Mucosa of descending colon (tissue), 3 donors: ENCODE measurements around the gene SLC16A4. TPM values are rescaled to one million over a fixed set of nuclear protein-coding genes. Genes with fewer than 3 reads are reported as not detected.
"Not testable (repeated sequence)": the region's sequence is repeated elsewhere in the genome, so short reads cannot be mapped to it uniquely, and the experiment has no call there.

Source experiments
- ATAC-seq: fragments of 200-7000 bp; cut with Tn5 transposase; one replicate; pipeline ENCODE4 v1.9.1; 2020; ENCODE audit warnings: mild to moderate bottlenecking, moderate library complexity
- DNase-seq, 3 donors: peaks; one replicate each; pipeline ENCODE4 v3.0.0-alpha.2; 2020
- H3K36me3 ChIP-seq: fragments of 200-600 bp; one replicate; pipeline ENCODE4 v1.8.0; 2021; ENCODE audit warnings: low read depth, mild to moderate bottlenecking
- H3K4me1 ChIP-seq: fragments of 200-600 bp; one replicate; pipeline ENCODE4 v1.8.0; 2021; ENCODE audit warnings: low read depth, mild to moderate bottlenecking
- H3K4me3 ChIP-seq: fragments of 200-600 bp; one replicate; pipeline ENCODE4 v1.8.0; 2021; ENCODE audit warnings: mild to moderate bottlenecking
- H3K9me3 ChIP-seq: fragments of 200-600 bp; one replicate; pipeline ENCODE4 v1.8.0; 2021; ENCODE audit warnings: mild to moderate bottlenecking
- intact Hi-C, 2 donors: fragments of 100-400 bp; cut with DNase I in 1 of 2; cut with micrococcal nuclease in 1 of 2; formaldehyde crosslinking; loops; one replicate each; pipeline versions ENCODE4 v1.11.0 to v1.11.1; 2022; cut with DNase I, micrococcal nuclease
- total RNA-seq, 3 donors: library from RNA; stranded (reverse); fragmentation: NEBNext Ultra II Directional in 2 of 3; extraction: Animal tissue kit (Norgen Biotek cat#: 25700) in 2 of 3; gene quantifications; one replicate each; pipeline versions ENCODE4 v1.2.1 to v1.2.4, GENCODE V29; 2021 to 2023
- TF ChIP-seq, protein P1 (sequence below): fragments of 200-600 bp; IDR thresholded peaks from one replicate; pipeline ENCODE4 v1.8.0; 2022; ENCODE audit warnings: antibody characterized with exemption, mild to moderate bottlenecking
- donor health status: DM: no; HTN: no; CAD: no; lungs with moderate emphysema.
- donor health status: DM: no; HTN: no; CAD: no.
- donor health status: DM: no; HTN: yes; CAD: no.

Gene SLC16A4
- total RNA-seq, 3 donors from 2014 or later = 0.67 to 4.4 (median 1.8) TPM

DNA sequence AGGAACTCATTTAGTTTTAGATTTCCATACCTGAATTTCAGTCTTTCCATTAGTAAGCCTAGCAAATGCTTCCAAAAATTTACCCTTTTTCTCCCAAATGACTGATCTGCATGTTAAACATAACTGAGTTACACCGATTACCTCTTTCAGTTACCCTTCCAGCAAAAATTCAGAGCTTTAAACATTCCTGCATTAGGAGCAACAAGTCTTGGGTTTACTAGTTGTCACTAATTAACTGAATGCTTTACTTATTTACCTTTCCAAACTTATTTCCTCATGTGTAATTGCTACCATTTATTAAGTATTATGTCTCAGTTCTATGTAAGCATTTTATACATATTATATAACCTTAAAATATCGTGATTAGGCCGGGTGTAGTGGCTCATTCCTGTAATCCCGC, 13.6 kb upstream of the SLC16A4 start:
- ATAC-seq (no peak), DNase-seq (no peak)
- peaks cover 20% of the 10 kb centered on the region for H3K36me3 ChIP-seq
- TF ChIP-seq, protein P1, sequence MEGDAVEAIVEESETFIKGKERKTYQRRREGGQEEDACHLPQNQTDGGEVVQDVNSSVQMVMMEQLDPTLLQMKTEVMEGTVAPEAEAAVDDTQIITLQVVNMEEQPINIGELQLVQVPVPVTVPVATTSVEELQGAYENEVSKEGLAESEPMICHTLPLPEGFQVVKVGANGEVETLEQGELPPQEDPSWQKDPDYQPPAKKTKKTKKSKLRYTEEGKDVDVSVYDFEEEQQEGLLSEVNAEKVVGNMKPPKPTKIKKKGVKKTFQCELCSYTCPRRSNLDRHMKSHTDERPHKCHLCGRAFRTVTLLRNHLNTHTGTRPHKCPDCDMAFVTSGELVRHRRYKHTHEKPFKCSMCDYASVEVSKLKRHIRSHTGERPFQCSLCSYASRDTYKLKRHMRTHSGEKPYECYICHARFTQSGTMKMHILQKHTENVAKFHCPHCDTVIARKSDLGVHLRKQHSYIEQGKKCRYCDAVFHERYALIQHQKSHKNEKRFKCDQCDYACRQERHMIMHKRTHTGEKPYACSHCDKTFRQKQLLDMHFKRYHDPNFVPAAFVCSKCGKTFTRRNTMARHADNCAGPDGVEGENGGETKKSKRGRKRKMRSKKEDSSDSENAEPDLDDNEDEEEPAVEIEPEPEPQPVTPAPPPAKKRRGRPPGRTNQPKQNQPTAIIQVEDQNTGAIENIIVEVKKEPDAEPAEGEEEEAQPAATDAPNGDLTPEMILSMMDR = no peak
- H3K4me1 ChIP-seq = peaks cover 19% of the 10 kb centered on the region
- H3K4me3 ChIP-seq = no peak overlapping the region
- intact Hi-C loops = no loop called here
- no peaks in the 10 kb centered on the region for H3K9me3 ChIP-seq

DNA sequence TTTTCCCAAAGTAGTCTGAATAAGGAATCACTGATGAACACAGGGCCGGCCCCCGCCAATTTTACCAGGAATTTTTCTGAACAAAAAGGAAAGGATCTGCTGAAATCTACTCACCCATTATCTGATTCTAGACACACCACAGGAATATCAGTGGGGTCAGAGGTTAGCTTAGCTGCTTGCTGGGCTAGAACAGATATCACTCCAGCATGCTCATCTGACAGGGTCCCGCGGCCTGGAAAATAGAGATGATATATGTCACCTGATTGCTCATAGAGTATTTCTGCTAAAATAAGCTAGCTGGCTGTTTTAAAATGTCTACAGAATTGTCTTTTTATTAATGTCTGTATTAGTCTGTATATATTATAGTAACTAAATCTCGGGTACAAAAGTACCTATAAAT, 13.0 kb upstream of the SLC16A4 start:
- Histone ChIP-seq H3K4me3 (no peak overlapping the region), H3K36me3 (peaks cover 20% of the 10 kb centered on the region), H3K4me1 (peaks cover 19% of the 10 kb centered on the region), H3K9me3 (no peaks in the 10 kb centered on the region)
- intact Hi-C loops = no loop called here
- TF ChIP-seq, protein P1 = no peak
- DNase-seq (no peak), ATAC-seq (no peak)

DNA sequence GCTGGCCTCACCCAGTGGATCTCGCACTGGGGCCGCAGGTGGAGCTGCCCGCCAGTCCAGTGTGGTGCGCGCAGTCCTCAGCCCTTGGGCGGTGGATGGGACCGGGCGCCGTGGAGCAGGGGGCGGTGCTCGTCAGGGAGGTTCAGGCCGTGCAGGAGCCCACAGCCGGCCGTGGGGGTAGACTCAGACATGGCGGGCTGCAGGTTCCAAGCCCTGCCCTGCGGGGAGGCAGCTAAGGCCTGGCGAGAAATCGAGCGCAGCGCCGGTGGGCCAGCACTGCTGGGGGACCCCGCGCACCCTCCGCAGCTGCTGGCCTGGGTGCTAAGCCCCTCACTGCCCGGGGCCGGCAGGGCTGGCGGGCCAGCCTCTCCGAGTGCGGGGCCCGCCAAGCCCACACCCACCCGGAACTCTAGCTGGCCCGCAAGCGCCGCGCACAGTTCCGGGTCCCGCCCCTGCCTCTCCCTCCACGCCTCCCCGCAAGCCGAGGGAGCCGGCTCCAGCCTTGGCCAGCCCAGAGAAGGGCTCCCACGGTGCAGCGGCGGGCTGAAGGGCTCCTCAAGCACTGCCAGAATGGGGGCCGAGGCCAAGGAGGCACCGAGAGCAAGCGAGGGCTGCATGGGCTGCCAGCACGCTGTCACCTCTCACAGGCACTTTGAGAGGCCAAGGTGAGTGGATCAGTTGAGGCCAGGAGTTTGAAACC, 5.6 kb upstream of the SLC16A4 start:
- Histone ChIP-seq H3K4me1 (peaks cover 15% of the 10 kb centered on the region), H3K36me3 (peaks cover 11% of the 10 kb centered on the region)
- intact Hi-C loops, H3K9me3 ChIP-seq, ATAC-seq, DNase-seq, H3K4me3 ChIP-seq: not testable (repeated sequence)

DNA sequence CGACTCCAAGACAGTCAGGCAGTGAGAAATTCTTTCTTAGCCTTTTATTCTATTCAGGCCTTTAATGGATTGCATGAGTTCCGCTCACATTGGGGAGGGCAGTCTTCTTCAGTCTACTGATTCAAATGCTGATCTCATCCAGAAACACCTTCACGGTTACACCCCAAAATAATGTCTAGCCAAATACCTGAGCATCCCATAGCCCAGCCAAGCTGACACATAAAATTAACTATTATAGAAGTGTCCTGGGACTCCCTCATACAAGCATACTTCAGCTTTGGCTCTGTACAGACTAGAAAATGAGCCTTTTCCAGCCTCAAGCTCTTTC, 3.6 kb upstream of the SLC16A4 start:
- Histone ChIP-seq H3K9me3 (no peaks in the 10 kb centered on the region), H3K4me1 (peaks cover 15% of the 10 kb centered on the region), H3K4me3 (no peak overlapping the region), H3K36me3 (no peaks in the 10 kb centered on the region)
- DNase-seq = no peak
- no peak for ATAC-seq
- intact Hi-C loops = no loop called here
- TF ChIP-seq, protein P1 = no peak

DNA sequence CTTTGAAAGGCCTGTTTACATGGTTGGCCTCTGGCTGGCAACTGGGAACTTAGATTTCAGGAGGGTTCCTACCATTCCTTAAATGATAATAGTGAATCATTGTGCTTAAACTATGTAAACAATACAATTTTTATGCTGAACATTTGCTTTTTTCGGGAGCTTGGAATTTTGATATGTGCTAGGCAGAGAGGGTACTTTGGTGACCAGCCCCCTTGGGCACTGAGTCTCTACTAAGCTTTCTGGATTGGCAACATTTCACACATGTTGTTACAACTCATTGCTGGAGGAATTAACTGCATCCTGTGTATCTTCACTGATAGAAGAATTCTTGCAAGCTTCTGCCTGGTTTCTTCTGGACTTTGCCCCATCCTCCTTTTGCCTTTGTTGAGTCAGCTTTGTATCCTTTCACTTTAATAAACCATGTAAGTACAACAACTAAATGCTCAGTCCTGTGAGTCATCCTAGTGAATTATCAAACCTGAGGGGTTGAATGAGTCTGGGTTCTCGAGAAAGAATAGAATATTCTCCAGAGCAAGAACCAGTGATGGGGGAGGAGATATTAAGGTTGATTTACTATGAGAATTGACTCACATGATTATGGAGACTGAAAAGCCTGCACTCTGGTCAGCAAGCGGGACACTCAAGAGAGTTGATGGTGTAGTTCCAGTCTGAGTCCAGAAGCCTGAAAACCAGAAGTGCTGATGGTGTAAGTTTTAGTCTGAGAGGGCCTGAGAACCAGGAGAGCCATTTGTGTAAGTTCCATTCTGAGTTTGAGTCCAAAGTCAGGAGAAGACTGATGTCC, 3.1 kb upstream of the SLC16A4 start:
- intact Hi-C loops = no loop called here
- DNase-seq (peak in 1 of 3 donors; percentile 39), ATAC-seq (peak; percentile 95)
- TF ChIP-seq, protein P1 = no peak
- Histone ChIP-seq H3K4me1 (peaks cover 15% of the 10 kb centered on the region), H3K4me3 (no peak overlapping the region), H3K36me3 (no peaks in the 10 kb centered on the region), H3K9me3 (no peaks in the 10 kb centered on the region)

DNA sequence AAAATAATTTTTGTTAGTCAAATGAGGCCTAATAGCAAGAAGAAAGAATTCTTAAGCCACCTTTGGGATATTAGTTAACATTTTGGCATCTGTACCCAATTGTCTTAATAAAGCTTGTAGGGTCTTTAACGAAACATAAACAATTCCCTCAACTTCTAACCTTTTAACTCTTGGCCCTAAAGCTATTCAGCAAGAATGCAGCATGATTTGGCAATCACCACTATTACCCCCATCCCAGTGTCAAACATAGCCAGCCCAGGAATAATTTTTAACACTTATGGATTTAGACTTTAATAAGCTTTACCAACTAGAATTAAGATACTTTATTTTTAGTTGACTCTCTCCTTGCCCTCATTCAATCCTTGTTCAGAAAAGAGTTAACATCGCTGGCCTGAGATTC, 2.5 kb upstream of the SLC16A4 start:
- H3K9me3 ChIP-seq = no peaks in the 10 kb centered on the region
- TF ChIP-seq, protein P1 = no peak
- ATAC-seq = no peak
- no peak overlapping the region for H3K4me3 ChIP-seq
- intact Hi-C loops = no loop called here
- H3K36me3 ChIP-seq = no peaks in the 10 kb centered on the region
- H3K4me1 ChIP-seq = peaks cover 15% of the 10 kb centered on the region
- DNase-seq = no peak
